Skin of body (tissue), 2 donors: ENCODE data around the gene INSYN1. TPM values are rescaled to one million over a fixed set of nuclear protein-coding genes. Genes with fewer than 3 reads are reported as not detected.

Experiments used
- DNase-seq: peaks from one replicate; lab custom pipeline; 2025; lab: John Stamatoyannopoulos, UW
- total RNA-seq: library from RNA; depleted of rRNA; stranded (reverse); fragments of >200 nt; gene quantifications from one replicate; pipeline ENCODE4 v1.2.3, GENCODE V29; 2014

The INSYN1 gene
- total RNA-seq, 1 donor from 2014 or later: 7.7 TPM

GRCh38 chr15:73687351-73687750, 65.8 kb downstream of the INSYN1 start:
- DNase-seq: no peak

- DNase-seq: no peak
Observed at GRCh38 chr15:73686781-73687256, 66.3 kb downstream of the INSYN1 start.

- no peak for DNase-seq
Observed at GRCh38 chr15:73685981-73686380, 67.2 kb downstream of the INSYN1 start.

Other genes starting within 250 kb of the INSYN1 start
- 54.0 TPM for gene NPTN, start 120.0 kb downstream of the INSYN1 start, total RNA-seq
- 46.9 TPM for gene CD276, start 69.0 kb downstream of the INSYN1 start, total RNA-seq
- not detected for gene TBC1D21, start 120.2 kb upstream of the INSYN1 start, total RNA-seq
- gene LOXL1, start 173.1 kb upstream of the INSYN1 start, total RNA-seq: 27.6 TPM
- gene STOML1, start 238.9 kb upstream of the INSYN1 start, total RNA-seq: 7.8 TPM
- gene PML, start 241.4 kb upstream of the INSYN1 start, total RNA-seq: 28.6 TPM